Keratinocyte (primary cell): ENCODE measurements around the gene EGFR. TPM values are rescaled to one million over a fixed set of nuclear protein-coding genes. Genes with fewer than 3 reads are reported as not detected.

ENCODE experiments used
- DNase-seq: peaks from one replicate; pipeline ENCODE4 v3.0.0-alpha.2; 2011; ENCODE audit warnings: low read depth, missing footprints, low spot score
- FAIRE-seq: peaks from 2 replicates; lab custom pipeline; 2011; peaks lifted over from hg19 to GRCh38; lab: Jason Lieb, UNC
- H2AFZ ChIP-seq: 2 replicates; pipeline ENCODE4 v1.6.0; 2012; ENCODE audit warnings: low read length, control low read depth, inconsistent platforms; ENCODE audit not compliant: control insufficient read depth
- H3K27ac ChIP-seq: 2 replicates; pipeline ENCODE4 v1.5.1; 2011; ENCODE audit warnings: low read length; ENCODE audit not compliant: control insufficient read depth, insufficient read depth
- H3K27me3 ChIP-seq: 3 replicates; pipeline ENCODE4 v1.6.0; 2011; ENCODE audit warnings: low read length; ENCODE audit not compliant: control insufficient read depth, insufficient read depth; ENCODE audit errors: extremely low read depth
- H3K36me3 ChIP-seq, 2 experiments: 2 replicates in 1 of 2; 3 replicates in 1 of 2; pipeline ENCODE4 v1.5.1; 2011; ENCODE audit warnings: low read length in 2 of 2, mild to moderate bottlenecking in 1 of 2; ENCODE audit not compliant: control insufficient read depth in 2 of 2, insufficient read depth in 2 of 2; ENCODE audit errors: extremely low read depth in 1 of 2
- H3K4me1 ChIP-seq: 3 replicates; pipeline ENCODE4 v1.5.1; 2011; ENCODE audit warnings: low read length; ENCODE audit not compliant: control insufficient read depth, insufficient read depth; ENCODE audit errors: extremely low read depth
- H3K4me2 ChIP-seq: 3 replicates; pipeline ENCODE4 v1.6.0; 2011; ENCODE audit warnings: low read depth, low read length; ENCODE audit not compliant: control insufficient read depth, insufficient read depth; ENCODE audit errors: extremely low read depth
- H3K4me3 ChIP-seq, 3 experiments: fragments of 200-600 bp in 1 of 3; sonication (generic) in 1 of 3; 2 replicates in 2 of 3; 3 replicates in 1 of 3; pipeline ENCODE4 v1.5.1; 2011 to 2016; ENCODE audit warnings: low read length in 3 of 3, mild to moderate bottlenecking in 3 of 3, control low read depth in 2 of 3, inconsistent platforms in 1 of 3, low read depth in 1 of 3, mixed read lengths in 1 of 3, mixed run types in 1 of 3, moderate library complexity in 1 of 3; ENCODE audit not compliant: control insufficient read depth in 2 of 3, insufficient read depth in 2 of 3; ENCODE audit errors: extremely low read depth in 1 of 3
- H3K79me2 ChIP-seq: 2 replicates; pipeline ENCODE4 v1.6.0; 2012; ENCODE audit warnings: low read length; ENCODE audit not compliant: control insufficient read depth, insufficient read depth
- H3K9ac ChIP-seq: 3 replicates; pipeline ENCODE4 v1.6.0; 2011; ENCODE audit warnings: low read length; ENCODE audit not compliant: control insufficient read depth, insufficient read depth; ENCODE audit errors: extremely low read depth
- H3K9me1 ChIP-seq: 3 replicates; pipeline ENCODE4 v1.6.0; 2011; ENCODE audit warnings: low read length; ENCODE audit not compliant: control insufficient read depth, insufficient read depth; ENCODE audit errors: extremely low read depth
- H3K9me3 ChIP-seq: 2 replicates; pipeline ENCODE4 v1.5.1; 2012; ENCODE audit warnings: low read depth, low read length; ENCODE audit not compliant: control insufficient read depth
- H4K20me1 ChIP-seq: 3 replicates; pipeline ENCODE4 v1.6.0; 2011; ENCODE audit warnings: low read length; ENCODE audit not compliant: control insufficient read depth, insufficient read depth; ENCODE audit errors: extremely low read depth
- EZH2 ChIP-seq: IDR thresholded peaks from one replicate; pipeline ENCODE4 v1.6.1; 2012; ENCODE audit warnings: inconsistent platforms, mild to moderate bottlenecking, low read length, moderate library complexity
- dilution Hi-C: fragments of 300-500 bp; cut with MboI; formaldehyde crosslinking; loops from one replicate; pipeline ENCODE4 v1.7.0; 2020; ENCODE audit warnings: low sequenced_read_pairs; ENCODE audit not compliant: extremely low pct_ligation_motif_present
- polyA plus RNA-seq, 5 experiments: library from polyadenylated mRNA; depleted of rRNA in 3 of 5; stranded (reverse) in 3 of 5; stranded (forward) in 1 of 5; unstranded in 1 of 5; fragments of >200 nt; gene quantifications; 1 replicate in 1 of 5; 2 replicates in 3 of 5; 3 replicates in 1 of 5; pipeline versions ENCODE4 v1.2.1 to v1.2.3, GENCODE V29; 2011 to 2012; ENCODE audit warnings: missing spikeins in 2 of 5, low read depth in 1 of 5, low replicate concordance in 1 of 5
- TF ChIP-seq, protein P1 (sequence below), 3 experiments: IDR thresholded peaks in 1 of 3; conservative IDR thresholded peaks in 1 of 3; optimal IDR thresholded peaks in 1 of 3; 2 replicates in 2 of 3; 3 replicates in 1 of 3; pipeline versions ENCODE3 to v1.5.1; 2011; ENCODE audit warnings: low read length in 3 of 3, mild to moderate bottlenecking in 3 of 3, moderate library complexity in 2 of 3, control low read depth in 1 of 3, inconsistent platforms in 1 of 3; ENCODE audit not compliant: insufficient read depth in 2 of 3; ENCODE audit errors: extremely low read depth in 1 of 3

Gene EGFR
- polyA plus RNA-seq, 1 donor (not counting 4 experiments of a cell fraction or from before 2014, with no cell fraction given): 120 TPM

DNA sequence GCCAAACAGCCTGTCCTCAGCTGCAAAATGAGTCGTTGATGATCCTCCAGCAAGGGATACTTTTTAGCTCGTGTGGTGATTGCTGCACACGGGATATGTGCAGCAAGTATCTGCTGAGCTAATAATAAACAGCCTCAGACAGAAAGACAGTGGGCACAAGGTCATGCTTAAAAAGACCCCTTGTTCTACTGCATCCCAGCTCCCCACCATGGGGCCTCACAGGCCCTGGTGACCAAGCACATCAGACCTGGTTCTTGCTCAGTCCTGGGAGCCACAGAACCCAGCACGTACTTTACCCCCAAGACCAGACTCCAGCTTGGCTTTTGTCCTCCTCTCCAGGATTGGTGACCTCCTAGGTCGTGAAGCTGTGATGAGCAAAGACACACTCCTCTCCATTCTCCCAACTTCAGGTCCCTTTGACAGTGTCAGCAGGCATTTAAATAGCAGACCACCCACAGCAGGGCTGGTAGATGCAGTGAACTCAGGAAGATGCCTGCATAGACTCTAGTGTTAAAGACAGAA lies 50.5 kb downstream of the EGFR start:
- H3K4me2 ChIP-seq: no peak overlapping the region
- FAIRE-seq: no peak
- H2AFZ ChIP-seq: no peak overlapping the region
- no peak for TF ChIP-seq EZH2
- TF ChIP-seq, protein P1, sequence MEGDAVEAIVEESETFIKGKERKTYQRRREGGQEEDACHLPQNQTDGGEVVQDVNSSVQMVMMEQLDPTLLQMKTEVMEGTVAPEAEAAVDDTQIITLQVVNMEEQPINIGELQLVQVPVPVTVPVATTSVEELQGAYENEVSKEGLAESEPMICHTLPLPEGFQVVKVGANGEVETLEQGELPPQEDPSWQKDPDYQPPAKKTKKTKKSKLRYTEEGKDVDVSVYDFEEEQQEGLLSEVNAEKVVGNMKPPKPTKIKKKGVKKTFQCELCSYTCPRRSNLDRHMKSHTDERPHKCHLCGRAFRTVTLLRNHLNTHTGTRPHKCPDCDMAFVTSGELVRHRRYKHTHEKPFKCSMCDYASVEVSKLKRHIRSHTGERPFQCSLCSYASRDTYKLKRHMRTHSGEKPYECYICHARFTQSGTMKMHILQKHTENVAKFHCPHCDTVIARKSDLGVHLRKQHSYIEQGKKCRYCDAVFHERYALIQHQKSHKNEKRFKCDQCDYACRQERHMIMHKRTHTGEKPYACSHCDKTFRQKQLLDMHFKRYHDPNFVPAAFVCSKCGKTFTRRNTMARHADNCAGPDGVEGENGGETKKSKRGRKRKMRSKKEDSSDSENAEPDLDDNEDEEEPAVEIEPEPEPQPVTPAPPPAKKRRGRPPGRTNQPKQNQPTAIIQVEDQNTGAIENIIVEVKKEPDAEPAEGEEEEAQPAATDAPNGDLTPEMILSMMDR (optimal IDR thresholded peaks at IDR 0.05 in 1 of 3, IDR thresholded peaks at IDR 0.05 in 1 of 3, conservative IDR thresholded peaks at IDR 0.05 in 1 of 3; ENCODE audit: extremely low read depth in 1 of 3, insufficient read depth in 2 of 3, low read length in 3 of 3): no peak
- no peaks in the 10 kb centered on the region for H3K9me3 ChIP-seq
- dilution Hi-C loops: no loop called here
- no peak overlapping the region for H3K9ac ChIP-seq
- H4K20me1 ChIP-seq: no peaks in the 10 kb centered on the region
- no peak for DNase-seq
- peaks cover 7% of the 10 kb centered on the region for H3K9me1 ChIP-seq
- peak overlapping the region; percentile 98 for H3K27ac ChIP-seq
- peaks cover 87% of the 10 kb centered on the region for H3K4me1 ChIP-seq
- no peaks in the 10 kb centered on the region for H3K27me3 ChIP-seq
- no peak overlapping the region for H3K4me3 ChIP-seq
- peaks cover 83% of the 10 kb centered on the region for H3K79me2 ChIP-seq
- H3K36me3 ChIP-seq: peaks cover 13 to 39% of the 10 kb centered on the region in 2 experiments

DNA sequence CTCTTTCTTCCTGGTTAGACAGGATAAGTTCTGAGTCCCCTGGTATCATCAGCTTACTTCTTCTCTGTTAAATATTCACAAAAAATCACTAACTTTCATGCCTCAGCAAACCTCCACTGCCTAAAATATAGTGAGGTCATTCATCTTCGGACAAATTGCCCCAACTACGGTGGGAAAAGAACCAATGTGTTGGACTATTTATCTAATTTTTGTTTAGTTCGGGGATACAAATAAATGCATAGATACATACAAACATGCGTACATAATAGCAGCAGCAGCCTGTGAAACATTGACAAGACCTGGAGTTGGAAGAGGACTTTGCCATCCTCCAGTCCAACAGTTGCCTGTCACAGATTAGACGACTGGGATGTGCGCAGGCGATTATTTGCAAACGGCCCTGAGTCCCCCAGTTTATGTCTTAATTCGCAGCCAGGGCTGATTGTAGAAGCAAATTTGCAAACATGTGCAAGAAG lies 51.5 kb downstream of the EGFR start:
- Histone ChIP-seq H3K4me1 (peaks cover 87% of the 10 kb centered on the region), H3K27me3 (no peaks in the 10 kb centered on the region), H3K36me3 (peaks cover 13 to 46% of the 10 kb centered on the region in 2 experiments), H3K4me2 (no peak overlapping the region), H3K9ac (no peak overlapping the region), H2AFZ (no peak overlapping the region), H3K9me1 (peaks cover 7% of the 10 kb centered on the region), H3K27ac (peak overlapping the region; percentile 98), H3K9me3 (no peaks in the 10 kb centered on the region), H4K20me1 (no peaks in the 10 kb centered on the region), H3K4me3 (no peak overlapping the region), H3K79me2 (peaks cover 92% of the 10 kb centered on the region)
- TF ChIP-seq, protein P1 (optimal IDR thresholded peaks at IDR 0.05 in 1 of 3, IDR thresholded peaks at IDR 0.05 in 1 of 3, conservative IDR thresholded peaks at IDR 0.05 in 1 of 3; ENCODE audit: extremely low read depth in 1 of 3, insufficient read depth in 2 of 3, low read length in 3 of 3): no peak
- TF ChIP-seq EZH2: no peak
- dilution Hi-C loops: no loop called here
- DNase-seq (no peak), FAIRE-seq (no peak)
